ENCODE measurements around the gene TATDN2.

TATDN2 gene

GRCh38 chr3:10320320-10320677 lies 72.0 kb downstream of the TATDN2 start:
- DNase-seq: no peak

- DNase-seq: no peak
Measured at GRCh38 chr3:10321630-10322351, 73.5 kb downstream of the TATDN2 start.

- no peak for DNase-seq
Measured at GRCh38 chr3:10322352-10322710, 74.1 kb downstream of the TATDN2 start.

- no peak for DNase-seq
Measured at GRCh38 chr3:10327592-10327991, 79.3 kb downstream of the TATDN2 start.

- no peak for DNase-seq
Measured at GRCh38 chr3:10328460-10329071, 80.3 kb downstream of the TATDN2 start.

GRCh38 chr3:10329495-10330015 lies 81.3 kb downstream of the TATDN2 start:
- DNase-seq: no peak

GRCh38 chr3:10330319-10330718 lies 82.1 kb downstream of the TATDN2 start:
- no peak for DNase-seq

Data from DMS79 treated with DMSO at 0.1 percent for 48 hours (cell line).